DMS53 treated with DMSO at 0.1 percent for 48 hours (cell line): Measurements from ENCODE around the gene SLC34A1.

Experiments
- DNase-seq: peaks from one replicate; lab custom pipeline; 2025; ENCODE audit not compliant: unreplicated experiment; lab: John Stamatoyannopoulos, UW

Gene SLC34A1

GRCh38 chr5:177386542-177386941 lies 2.3 kb downstream of the SLC34A1 start:
- no peak for DNase-seq

GRCh38 chr5:177387405-177387804 lies 3.2 kb downstream of the SLC34A1 start:
- DNase-seq = no peak

DNA sequence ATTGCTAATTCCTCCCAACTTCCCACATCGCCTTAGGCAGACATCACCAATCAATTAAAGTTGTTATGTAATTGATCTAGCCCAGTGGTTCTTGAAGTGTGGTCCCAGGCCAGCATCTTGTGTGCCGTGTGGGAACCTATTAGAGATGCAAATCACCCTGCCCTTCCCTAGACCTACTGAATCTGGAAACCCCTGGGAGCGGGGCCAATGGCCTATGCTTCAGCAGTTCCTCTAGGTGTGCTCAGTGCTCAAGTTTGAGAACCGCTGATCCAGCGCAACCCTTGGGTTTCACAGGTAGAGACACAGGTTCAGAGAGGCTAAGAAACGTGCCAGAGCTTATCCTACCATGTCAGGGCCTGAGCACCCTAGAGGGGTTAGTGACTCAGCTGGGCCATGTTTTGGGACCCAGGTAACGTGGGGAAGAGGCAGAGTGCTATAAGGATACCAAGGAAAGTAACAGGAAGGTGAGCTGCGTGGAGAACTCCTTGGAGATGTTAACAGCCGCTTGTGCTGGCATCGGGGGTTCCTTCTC lies 4.4 kb downstream of the SLC34A1 start:
- no peak for DNase-seq

DNA sequence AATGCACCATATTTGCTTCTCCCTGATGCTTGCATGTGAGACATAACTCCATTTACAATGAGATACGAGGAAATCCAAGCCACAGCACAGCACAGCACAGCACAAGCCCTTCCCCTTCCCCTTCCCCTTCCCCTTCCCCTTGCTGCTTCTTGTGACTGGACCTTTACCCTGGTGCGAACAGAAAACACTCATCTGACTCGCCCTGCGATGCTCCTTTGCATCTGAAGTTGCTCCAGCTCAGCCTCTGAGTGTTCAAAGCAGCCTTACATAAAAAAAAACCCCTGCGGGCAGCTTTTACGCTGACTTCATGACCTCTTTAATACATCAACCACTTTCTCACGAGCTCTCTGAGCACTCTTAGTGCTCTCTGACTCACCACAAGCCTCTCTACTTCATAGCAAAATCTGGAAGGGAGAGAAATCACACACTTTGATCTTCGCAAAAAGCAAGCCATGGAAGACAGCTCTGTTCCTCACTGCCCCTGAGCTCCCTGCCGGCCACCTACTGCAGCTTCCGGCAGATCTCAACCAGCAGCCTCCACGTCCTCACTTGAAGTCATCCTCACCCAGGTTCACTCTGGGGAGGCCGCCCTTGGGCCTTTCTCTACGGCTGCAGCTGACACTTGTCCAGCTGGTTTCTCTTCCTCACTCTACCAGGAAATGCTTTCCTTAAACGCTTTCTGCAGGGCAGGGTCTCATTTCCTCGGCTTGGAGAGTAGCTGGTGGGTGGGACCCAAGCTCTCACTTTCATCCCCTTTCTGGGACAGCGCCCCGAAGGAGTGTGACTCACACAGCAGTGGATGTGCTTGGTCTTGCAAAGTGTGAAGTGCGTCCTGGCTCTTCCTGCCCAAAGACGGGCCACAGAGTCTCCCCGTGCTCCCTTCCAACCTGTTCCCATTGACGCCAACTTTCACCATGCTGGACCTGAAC lies 5.3 kb downstream of the SLC34A1 start:
- DNase-seq = peak; percentile 23

- peak; percentile 92 for DNase-seq
Observed at GRCh38 chr5:177390363-177391300, 6.4 kb downstream of the SLC34A1 start.

DNA sequence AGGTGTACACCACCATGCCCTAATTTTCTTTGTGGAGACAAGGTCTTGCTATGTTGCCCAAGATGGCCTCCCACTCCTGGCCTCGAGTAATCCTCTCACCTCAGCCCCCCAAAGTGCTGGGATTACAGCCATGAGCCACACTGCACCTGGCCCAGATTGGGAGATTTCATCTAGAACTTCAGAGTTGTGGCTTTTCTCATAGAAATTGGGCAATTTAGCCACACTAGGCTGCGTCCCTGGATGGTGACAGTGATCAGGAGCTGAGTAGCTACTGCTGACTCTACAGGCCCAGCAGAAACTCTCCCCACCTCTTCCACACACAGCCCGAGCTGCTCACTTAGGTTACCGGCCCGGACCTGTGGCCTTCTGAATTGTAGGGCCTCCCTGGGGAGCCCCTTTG lies 8.5 kb downstream of the SLC34A1 start:
- DNase-seq = no peak

- DNase-seq = no peak
Observed at GRCh38 chr5:177393206-177393765, 9.1 kb downstream of the SLC34A1 start.

- DNase-seq = no peak
Observed at GRCh38 chr5:177393990-177394389, 9.8 kb downstream of the SLC34A1 start.

GRCh38 chr5:177396078-177396477 lies 11.8 kb downstream of the SLC34A1 start:
- DNase-seq = no peak

DNA sequence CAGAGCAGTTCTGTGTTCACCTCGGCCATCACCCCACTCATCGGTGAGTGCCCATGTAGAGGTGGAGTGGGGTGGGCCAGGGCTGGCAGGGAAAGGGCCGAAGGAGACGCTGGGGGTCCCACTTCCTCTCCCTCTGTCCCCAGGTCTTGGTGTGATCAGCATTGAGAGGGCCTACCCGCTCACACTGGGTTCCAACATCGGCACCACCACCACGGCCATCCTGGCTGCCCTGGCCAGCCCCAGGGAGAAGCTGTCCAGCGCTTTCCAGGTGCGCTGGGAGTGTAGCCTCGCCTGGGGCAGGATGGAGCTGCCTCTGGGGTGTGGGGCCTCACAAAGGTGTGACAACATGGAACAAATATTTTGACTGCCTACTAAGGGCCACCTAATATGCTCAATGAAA lies 12.6 kb downstream of the SLC34A1 start:
- no peak for DNase-seq

DNA sequence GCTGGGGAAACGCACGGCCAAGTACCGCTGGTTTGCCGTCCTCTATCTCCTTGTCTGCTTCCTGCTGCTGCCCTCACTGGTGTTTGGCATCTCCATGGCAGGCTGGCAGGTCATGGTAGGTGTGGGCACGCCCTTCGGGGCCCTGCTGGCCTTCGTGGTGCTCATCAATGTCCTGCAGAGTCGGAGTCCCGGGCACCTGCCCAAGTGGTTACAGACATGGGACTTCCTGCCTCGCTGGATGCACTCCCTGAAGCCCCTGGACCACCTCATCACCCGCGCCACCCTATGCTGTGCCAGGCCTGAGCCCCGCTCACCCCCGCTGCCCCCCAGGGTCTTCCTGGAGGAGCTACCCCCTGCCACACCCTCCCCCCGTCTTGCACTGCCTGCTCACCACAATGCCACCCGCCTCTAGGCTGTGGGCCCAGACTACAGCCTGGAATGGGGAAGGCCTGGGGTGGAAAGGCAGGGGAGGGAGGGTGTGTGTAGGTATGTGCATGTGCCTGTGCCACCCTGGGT lies 13.7 kb downstream of the SLC34A1 start:
- no peak for DNase-seq

- no peak for DNase-seq
Observed at GRCh38 chr5:177399997-177400868, 16.0 kb downstream of the SLC34A1 start, which contains the start of gene PFN3. PFN3 (minus strand) TSS chr5:177400661; CDS start chr5:177400576, 85 bp downstream.

DNA sequence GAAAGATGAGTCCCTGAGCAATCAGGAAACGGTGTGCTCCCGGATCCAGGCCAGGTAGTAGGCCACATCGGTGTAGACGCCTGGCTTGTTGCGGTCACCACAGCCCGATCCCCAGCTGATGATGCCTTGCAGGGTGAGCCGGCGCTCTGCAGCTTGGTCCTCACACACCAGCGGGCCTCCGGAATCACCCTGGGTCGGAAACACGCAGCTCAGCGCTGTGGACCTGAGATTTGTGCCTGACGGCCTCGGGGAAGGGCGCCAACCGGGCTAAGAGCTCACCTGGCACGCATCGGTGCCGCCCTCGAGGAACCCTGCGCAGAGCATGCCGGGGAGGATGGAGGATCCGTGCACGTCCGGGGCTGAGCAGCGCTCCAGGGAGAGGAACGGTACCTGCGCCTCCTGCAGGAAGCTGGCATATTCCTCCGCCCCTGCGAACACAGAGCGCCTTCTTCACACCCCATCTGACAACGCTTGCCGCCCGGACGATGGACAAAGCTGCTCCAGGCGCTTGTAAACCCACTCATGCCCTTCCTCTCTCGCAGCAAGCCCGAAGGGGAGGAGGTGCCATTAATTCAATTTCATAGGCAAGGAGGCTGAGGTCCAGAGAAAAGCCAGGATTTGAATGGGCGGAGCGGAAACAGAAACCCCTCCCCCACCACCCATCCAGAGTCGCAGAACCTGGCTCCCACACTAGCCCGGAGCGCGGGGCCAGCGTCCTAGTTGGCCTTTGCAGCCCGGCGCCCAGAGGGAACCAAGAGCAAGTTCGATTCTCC lies 18.2 kb downstream of the SLC34A1 start:
- DNase-seq = peak; percentile 93

DNA sequence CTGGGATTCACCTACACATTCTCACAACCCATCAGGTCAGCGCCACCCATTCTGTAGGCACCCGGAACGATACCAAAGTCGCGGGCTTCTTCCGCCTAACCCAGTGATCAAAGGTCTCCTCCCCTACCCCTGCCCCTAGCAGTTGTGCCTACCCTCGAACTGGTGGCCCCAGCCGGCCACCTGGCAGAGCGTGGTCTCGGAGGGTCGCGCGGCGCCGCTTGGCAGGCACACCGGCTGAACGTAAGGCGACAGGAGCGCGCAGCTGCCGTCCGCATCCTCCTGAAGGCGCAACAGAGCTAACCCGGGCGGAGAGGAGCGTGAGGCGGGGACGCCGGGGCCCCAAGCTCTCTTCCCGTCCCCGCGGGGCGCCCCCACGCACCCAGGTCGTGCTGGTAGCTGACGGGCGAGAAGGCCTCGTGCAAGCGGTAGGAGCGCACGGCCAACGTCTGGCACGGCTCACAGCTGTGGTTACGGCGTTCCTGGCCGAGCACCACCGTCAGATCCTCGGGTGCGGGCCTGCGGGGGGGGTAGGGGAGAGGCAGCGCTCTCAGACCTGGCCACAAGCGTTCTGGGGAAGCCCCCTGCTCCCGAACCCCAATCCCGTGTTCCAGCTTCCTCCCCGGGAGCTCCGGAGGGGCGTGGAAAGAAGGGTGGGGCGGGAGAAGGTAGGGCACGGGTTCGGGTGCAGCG lies 19.0 kb downstream of the SLC34A1 start:
- DNase-seq = peak; percentile 65

- DNase-seq = peak; percentile 65
Observed at GRCh38 chr5:177403792-177404640, 19.8 kb downstream of the SLC34A1 start.

DNA sequence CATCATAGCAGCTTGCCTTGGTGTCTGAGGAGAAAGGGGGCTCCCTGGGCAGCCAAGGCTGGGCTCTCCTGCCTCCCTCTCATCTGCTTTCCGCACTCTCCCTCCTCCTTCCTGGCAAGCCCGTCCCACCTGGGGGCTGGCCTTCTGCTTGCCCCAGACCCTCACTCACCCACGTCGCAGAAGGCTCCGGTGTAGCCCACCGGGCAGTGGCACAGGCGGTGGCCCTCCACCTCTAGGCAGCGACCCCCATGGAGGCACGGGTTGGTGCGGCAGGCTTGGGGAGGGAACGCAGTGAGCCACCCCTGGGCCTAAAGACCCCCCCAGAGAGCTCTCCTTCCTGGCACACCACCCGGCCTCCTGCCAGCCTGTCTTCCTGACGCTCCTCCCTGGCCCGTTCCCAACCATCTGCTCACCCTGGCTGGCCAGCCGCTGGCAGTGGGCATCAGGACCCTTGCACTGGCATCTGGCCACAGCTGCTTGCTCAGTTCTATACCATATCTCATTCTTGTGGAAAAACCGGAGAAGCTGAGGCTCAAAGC lies 20.5 kb downstream of the SLC34A1 start:
- DNase-seq = no peak

- no peak for DNase-seq
Observed at GRCh38 chr5:177405312-177405711, 21.1 kb downstream of the SLC34A1 start.
